GM21528 (cell line): ENCODE data around the gene PRSS38.

Experiments used
- ATAC-seq: cut with Tn5 transposase; IDR thresholded peaks from one replicate; pipeline ENCODE4 v1.9.1; 2021; ENCODE audit warnings: mild to moderate bottlenecking, moderate library complexity; ENCODE audit not compliant: unreplicated experiment, low FRiP score

Gene PRSS38

GRCh38 chr1:227893949-227894721 lies 78.7 kb downstream of the PRSS38 start:
- ATAC-seq = no peak

- ATAC-seq = no peak
Observed at GRCh38 chr1:227894831-227895451, 79.5 kb downstream of the PRSS38 start.
